ENCODE data around the gene OTOGL.

The OTOGL gene

GRCh38 chr12:80193865-80194264, 94.5 kb downstream of the OTOGL start:
- Histone ChIP-seq H3K9me3 (replicated peaks; ENCODE audit: insufficient read depth, low read length) (no peaks in the 10 kb centered on the region), H2AFZ (ENCODE audit: low read length) (no peak overlapping the region), H3F3A (ENCODE audit: insufficient read depth, low read length) (0 out of 2 replicates have a peak, but pooled peaks cover 3% of the 10 kb centered on the region), H3K27ac (ENCODE audit: low read length) (no peak overlapping the region), H3K9ac (ENCODE audit: low read length) (no peak overlapping the region), H3K36me3 (replicated peaks; ENCODE audit: insufficient read depth, low read length) (no peaks in the 10 kb centered on the region), H3K4me1 (ENCODE audit: low read length) (peaks cover 15% of the 10 kb centered on the region), H3K79me2 (ENCODE audit: low read length) (no peaks in the 10 kb centered on the region), H3K4me3 (ENCODE audit: low read length) (no peak overlapping the region), H3K27me3 (replicated peaks; ENCODE audit: insufficient read depth, low read length) (no peaks in the 10 kb centered on the region), H4K20me1 (ENCODE audit: insufficient read depth, low read length) (no peaks in the 10 kb centered on the region), H3K4me2 (ENCODE audit: low read depth, low read length) (no peak overlapping the region), H3K9me2 (replicated peaks; ENCODE audit: insufficient read depth, low read length) (no peaks in the 10 kb centered on the region)
- no peak for DNase-seq
- no peak for TF ChIP-seq CTCF (IDR thresholded peaks at IDR 0.05; ENCODE audit: low read length)
- no peak for TF ChIP-seq EZH2phosphoT487 (IDR thresholded peaks at IDR 0.05; ENCODE audit: low read length)
- no peak for TF ChIP-seq EZH2 (optimal IDR thresholded peaks at IDR 0.05; ENCODE audit: low read depth, low read length)

- no peaks in the 10 kb centered on the region for H3K36me3 ChIP-seq (replicated peaks; ENCODE audit: insufficient read depth, low read length)
- TF ChIP-seq EZH2phosphoT487 (IDR thresholded peaks at IDR 0.05; ENCODE audit: low read length) (no peak), CTCF (IDR thresholded peaks at IDR 0.05; ENCODE audit: low read length) (peak; percentile 68)
- no peak overlapping the region for H3K4me2 ChIP-seq (ENCODE audit: low read depth, low read length)
- H3K4me3 ChIP-seq (ENCODE audit: low read length): no peak overlapping the region
- peak; percentile 67 for DNase-seq
- no peaks in the 10 kb centered on the region for H3K9me3 ChIP-seq (replicated peaks; ENCODE audit: insufficient read depth, low read length)
- H3K27ac ChIP-seq (ENCODE audit: low read length): no peak overlapping the region
- 0 out of 2 replicates have a peak, but pooled peaks cover 3% of the 10 kb centered on the region for H3F3A ChIP-seq (ENCODE audit: insufficient read depth, low read length)
- no peaks in the 10 kb centered on the region for H3K27me3 ChIP-seq (replicated peaks; ENCODE audit: insufficient read depth, low read length)
- no peaks in the 10 kb centered on the region for H3K9me2 ChIP-seq (replicated peaks; ENCODE audit: insufficient read depth, low read length)
- no peak overlapping the region for H3K9ac ChIP-seq (ENCODE audit: low read length)
- peaks cover 15% of the 10 kb centered on the region for H3K4me1 ChIP-seq (ENCODE audit: low read length)
- H4K20me1 ChIP-seq (ENCODE audit: insufficient read depth, low read length): no peaks in the 10 kb centered on the region
- no peaks in the 10 kb centered on the region for H3K79me2 ChIP-seq (ENCODE audit: low read length)
- no peak overlapping the region for H2AFZ ChIP-seq (ENCODE audit: low read length)
Observed at GRCh38 chr12:80195074-80195726, 95.9 kb downstream of the OTOGL start.

DNA sequence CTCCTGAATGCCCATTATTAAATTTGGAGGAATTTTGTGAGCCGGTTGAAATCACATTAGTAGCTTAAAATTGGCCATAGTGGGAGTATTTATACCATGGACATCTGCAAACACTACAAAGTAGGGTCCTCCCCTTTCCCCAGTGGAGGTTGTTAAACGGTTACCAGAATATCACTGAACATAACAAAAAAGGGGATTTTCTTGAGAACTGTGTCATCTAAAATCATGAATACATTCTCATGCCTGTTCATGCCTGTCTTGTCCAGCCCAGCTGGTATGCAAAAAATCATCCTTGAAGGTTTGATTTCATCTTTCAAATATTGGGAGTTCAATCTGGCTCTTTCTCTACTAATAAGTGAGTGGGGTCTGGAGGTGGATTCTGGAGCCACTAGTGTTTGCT, 96.4 kb downstream of the OTOGL start:
- Histone ChIP-seq H3K79me2 (ENCODE audit: low read length) (no peaks in the 10 kb centered on the region), H3K9ac (ENCODE audit: low read length) (no peak overlapping the region), H3K27me3 (replicated peaks; ENCODE audit: insufficient read depth, low read length) (no peaks in the 10 kb centered on the region), H3F3A (ENCODE audit: insufficient read depth, low read length) (0 out of 2 replicates have a peak, but pooled peaks cover 3% of the 10 kb centered on the region), H3K27ac (ENCODE audit: low read length) (no peak overlapping the region), H3K36me3 (replicated peaks; ENCODE audit: insufficient read depth, low read length) (no peaks in the 10 kb centered on the region), H2AFZ (ENCODE audit: low read length) (no peak overlapping the region), H3K4me1 (ENCODE audit: low read length) (peaks cover 15% of the 10 kb centered on the region), H3K9me2 (replicated peaks; ENCODE audit: insufficient read depth, low read length) (no peaks in the 10 kb centered on the region), H4K20me1 (ENCODE audit: insufficient read depth, low read length) (no peaks in the 10 kb centered on the region), H3K9me3 (replicated peaks; ENCODE audit: insufficient read depth, low read length) (no peaks in the 10 kb centered on the region), H3K4me2 (ENCODE audit: low read depth, low read length) (no peak overlapping the region), H3K4me3 (ENCODE audit: low read length) (no peak overlapping the region)
- no peak for TF ChIP-seq CTCF (IDR thresholded peaks at IDR 0.05; ENCODE audit: low read length)
- TF ChIP-seq EZH2 (optimal IDR thresholded peaks at IDR 0.05; ENCODE audit: low read depth, low read length): no peak
- TF ChIP-seq EZH2phosphoT487 (IDR thresholded peaks at IDR 0.05; ENCODE audit: low read length): no peak
- DNase-seq: no peak

Data from MM.1S (cell line).